LHCN-M2 (cell line): ENCODE results near the gene UNC45A. TPM values are rescaled to one million over a fixed set of nuclear protein-coding genes. Genes with fewer than 3 reads are reported as not detected.

Experiments
- DNase-seq: peaks from one replicate; pipeline ENCODE4 v3.0.0-alpha.2; 2012; ENCODE audit warnings: low read depth
- total RNA-seq: library from RNA; depleted of rRNA; stranded (reverse); fragments of >200 nt; gene quantifications from 2 replicates; pipeline ENCODE4 v1.2.3, GENCODE V29; 2014

UNC45A gene
- total RNA-seq, 1 experiment from 2014 or later, result 73.0 TPM

DNA sequence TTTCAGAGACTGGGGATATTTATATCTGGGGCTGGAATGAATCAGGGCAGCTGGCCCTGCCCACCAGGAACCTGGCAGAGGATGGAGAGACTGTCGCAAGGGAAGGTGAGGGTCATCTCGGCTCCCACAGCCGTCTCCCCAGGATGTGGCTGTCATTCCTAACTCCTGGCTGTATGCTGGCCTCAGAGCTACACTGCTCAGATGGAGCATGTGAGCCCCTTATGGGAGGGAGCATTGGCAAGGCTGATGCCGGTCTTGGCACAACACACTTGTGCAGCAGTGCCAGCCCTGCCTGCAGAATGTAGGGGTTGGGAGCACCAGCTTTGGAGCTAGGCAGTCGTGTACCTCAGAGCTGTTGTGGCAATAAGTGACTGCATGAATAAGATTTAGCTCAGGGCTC lies 24.8 kb downstream of the UNC45A start:
- DNase-seq, result peak; percentile 30

GRCh38 chr15:90960298-90961091 lies 25.4 kb downstream of the UNC45A start:
- DNase-seq, result no peak

- DNase-seq, result no peak
These were observed 26.9 kb downstream of the UNC45A start for GRCh38 chr15:90962021-90962420.

DNA sequence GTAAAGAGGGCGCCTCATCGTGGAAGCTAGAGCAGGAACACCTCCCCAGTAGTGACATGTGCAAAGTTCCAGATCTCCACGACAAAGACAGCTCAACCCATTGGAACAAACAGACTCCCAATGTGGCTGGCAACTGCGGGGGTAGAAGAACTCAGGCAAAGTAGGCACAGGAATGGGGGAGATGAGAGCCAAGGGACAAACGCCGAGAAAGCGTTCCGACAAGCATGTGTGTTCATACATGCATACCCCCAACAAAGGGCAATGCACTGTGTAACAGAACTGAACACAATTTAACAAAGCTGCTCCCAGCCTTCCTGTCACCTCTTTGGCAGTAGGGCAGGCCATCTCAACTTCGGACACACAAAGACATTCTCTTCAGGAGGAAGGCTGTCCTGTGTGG lies 31.2 kb downstream of the UNC45A start:
- no peak for DNase-seq

DNA sequence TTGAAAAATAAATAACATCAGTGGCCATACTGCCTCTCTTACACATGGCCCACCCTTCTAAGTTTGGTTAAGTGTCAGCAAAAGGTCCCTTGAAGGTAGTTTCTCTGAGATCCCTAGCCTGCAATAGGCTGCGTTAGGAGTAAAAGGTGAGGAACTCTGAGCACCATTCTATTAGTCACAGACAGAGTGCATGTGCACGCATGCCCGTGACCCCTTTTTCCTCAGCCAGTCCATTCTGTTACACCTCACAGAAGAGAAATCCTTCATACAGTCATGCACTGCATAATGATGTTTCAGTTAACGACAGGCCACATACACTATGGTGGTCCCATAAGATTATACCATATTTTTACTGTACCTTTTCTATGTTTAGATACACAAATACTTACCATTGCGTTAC lies 32.1 kb downstream of the UNC45A start:
- no peak for DNase-seq

- no peak for DNase-seq
These were observed 33.3 kb downstream of the UNC45A start for GRCh38 chr15:90968434-90968833.

- DNase-seq, result no peak
These were observed 35.2 kb downstream of the UNC45A start for GRCh38 chr15:90970274-90970673.

- no peak for DNase-seq
These were observed 37.0 kb downstream of the UNC45A start for GRCh38 chr15:90972133-90972532.

DNA sequence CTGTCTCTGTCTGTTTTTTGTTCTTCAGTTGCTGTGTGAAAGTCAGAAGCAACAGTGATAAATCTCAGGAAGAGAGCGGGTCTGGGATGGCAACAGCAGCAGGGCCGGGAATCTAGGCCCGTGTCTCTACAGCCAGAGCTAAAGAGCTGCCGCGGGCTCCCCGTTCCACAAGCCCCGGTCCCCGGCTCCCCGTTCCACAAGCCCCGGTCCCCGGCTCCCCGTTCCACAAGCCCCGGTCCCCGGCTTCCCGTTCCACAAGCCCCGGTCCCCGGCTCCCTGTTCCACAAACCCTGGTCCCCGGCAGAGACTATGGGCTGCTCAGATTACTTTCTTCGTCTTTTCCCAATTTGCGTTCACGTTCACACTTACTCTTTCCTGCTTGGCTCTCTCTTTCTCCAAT lies 39.1 kb downstream of the UNC45A start:
- no peak for DNase-seq

DNA sequence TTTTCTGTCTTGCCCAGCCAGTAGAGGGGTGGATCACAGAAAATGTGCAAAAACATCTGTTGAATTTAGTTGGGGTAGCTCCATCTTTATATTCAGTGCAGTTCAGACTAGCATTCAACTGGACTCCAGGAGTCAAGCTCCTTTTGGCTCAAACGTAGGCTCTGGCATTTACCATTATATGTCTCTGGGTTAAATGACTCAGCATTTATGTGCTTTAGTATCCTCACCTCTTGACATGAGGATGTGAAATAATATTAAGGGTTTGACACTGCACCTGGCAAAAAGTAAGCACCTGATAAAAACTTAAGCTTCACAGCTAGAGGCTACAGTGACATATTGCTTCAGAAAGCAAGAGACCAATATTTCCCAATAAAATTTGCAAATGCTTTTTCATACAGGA lies 44.5 kb downstream of the UNC45A start:
- no peak for DNase-seq

DNA sequence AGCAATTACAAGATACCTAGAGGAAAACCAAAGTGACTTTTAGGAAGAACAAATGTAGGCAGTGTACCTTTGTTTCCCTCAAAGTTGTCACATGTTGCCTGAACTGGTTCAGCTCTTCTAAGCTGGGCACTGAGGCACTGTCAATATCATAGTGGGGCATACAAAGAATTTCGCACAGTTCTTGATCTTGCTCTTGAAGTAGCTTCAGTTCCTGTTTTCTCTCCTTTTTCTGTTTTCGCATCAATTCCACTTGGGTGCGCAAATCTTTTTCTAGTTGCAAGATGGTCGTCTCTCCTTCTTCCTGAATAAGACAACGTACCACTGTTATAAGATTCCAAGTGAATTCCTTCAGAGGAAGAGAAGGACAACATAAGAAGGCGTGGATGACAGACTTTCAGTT lies 46.6 kb downstream of the UNC45A start:
- DNase-seq, result no peak

- DNase-seq, result no peak
These were observed 47.0 kb downstream of the UNC45A start for GRCh38 chr15:90982135-90982534.

DNA sequence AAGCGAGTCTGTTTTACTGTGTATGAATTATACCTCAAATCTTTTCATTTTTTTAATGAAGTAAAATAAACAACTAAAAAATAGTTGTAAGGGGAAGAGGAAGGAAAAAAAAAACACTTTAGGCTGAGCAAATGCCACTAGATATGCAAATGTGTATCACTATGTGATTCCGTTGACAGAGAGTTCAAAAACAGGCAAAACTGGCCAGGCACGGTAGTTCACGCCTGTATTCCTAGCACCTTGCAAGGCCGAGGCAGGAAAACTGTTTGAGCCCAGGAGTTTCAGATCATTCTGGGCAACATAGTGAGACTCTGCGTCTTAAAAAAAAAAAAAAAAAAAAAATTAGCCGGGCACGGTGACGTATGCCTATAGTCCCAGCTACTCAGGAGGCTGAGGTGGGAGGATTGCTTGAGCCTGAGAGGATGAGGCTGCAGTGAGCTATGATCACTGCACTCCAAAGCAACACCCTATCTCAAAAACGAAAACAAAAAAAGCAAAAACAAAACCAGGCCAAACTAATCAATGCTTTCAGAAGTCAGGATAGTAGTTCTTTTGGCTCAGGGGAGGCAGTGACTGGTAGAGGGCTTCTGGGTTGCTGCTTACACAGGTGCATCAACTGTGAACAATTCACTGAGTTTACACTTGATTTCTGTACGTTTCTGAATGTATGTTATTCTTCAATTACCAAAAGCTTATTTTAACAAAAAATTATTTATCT lies 51.9 kb downstream of the UNC45A start:
- DNase-seq, result no peak

DNA sequence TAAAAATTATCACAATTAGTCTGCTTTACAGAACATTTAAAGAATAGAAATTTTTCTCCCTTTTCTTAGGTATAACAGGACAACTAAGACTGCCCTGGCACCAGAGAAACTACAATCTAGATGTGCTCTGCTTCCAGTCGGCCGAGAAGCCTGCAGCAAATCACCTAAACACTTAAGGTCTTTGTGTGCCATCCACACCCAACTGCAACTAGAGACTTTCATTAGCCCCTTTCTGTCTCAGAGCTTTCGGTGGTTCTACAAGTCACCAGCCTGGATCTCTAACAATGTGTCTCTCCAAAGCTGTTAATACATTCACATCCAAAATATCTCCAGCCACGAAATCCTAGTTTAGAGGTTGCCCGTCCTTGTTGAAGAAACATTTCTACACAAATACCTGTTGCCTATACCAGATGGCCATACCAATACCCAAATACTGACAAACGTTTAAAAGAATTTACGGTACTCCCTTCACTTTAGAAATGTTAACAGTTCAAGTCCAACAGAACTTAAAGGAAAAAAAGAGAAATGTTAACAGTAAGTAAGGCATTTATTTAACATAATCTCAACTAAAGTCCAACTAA lies 52.6 kb downstream of the UNC45A start:
- no peak for DNase-seq

DNA sequence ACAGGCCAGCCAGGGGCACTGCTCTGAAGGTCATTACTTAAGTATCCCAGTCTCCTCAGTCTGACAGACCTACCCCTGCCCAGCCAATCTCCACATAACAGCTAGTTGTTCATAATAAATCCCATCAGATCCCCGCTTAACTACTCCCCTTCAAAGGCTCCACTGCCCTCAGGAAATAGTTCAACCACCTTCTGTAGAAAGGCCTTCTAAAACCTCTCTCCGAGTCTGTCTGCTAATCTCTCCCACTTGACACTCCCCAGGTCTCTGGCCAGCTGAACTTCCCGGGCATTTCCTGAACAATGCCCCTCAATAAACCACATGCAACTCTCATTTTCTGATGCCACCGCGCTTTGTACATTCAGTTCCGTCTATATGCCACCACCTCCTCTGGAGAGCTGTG lies 53.2 kb downstream of the UNC45A start:
- DNase-seq, result no peak

DNA sequence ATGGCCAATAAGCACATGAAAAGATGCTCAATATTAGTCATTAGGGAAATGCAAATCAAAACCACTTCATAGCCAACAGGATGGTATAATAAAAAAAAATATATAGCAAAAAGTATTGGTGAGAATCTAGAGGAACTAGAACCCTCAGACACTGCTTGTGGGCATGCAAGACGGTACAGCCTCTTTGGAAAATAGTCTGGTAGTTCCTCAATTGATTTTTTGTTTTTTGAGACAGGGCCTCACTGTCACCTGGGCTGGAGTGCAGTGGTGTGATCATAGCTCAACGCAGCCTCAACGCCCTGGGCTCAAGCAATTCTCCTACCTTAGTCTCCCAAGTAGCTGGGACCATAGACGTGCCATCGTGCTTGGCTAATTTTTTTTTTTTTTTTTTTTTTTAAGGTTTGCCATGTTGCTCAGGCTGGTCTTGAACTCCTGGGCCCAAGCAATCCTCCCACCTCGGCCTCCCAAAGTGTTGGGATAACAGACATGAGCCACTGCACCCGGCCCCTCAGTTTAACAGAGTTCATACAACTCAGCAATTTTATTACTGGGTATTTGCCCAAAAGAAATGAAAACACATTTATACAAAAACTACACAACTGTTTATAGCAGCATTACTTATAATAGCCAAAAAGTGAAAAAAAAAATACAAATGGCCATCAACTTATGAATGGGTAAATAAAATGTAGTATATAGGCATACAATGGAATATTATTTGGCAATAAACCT lies 54.1 kb downstream of the UNC45A start:
- no peak for DNase-seq

DNA sequence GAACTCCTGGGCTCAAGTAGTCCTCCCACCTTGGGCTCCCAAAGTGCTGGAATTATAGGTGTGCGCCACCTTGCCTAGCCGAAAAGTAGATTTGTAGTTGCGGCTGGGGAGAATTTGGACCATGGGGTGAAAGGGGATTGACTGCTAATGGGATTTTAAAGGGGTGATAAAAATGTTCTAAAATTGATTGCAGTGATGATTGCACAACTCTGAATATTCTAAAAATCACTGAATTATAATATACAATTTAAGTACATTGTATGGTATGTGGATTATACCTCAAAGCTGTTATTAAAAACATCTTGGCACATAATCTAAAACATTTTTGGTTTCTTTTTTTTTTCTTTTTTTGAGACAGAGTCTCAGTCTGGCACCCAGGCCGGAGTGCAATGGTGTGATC lies 55.4 kb downstream of the UNC45A start:
- no peak for DNase-seq

DNA sequence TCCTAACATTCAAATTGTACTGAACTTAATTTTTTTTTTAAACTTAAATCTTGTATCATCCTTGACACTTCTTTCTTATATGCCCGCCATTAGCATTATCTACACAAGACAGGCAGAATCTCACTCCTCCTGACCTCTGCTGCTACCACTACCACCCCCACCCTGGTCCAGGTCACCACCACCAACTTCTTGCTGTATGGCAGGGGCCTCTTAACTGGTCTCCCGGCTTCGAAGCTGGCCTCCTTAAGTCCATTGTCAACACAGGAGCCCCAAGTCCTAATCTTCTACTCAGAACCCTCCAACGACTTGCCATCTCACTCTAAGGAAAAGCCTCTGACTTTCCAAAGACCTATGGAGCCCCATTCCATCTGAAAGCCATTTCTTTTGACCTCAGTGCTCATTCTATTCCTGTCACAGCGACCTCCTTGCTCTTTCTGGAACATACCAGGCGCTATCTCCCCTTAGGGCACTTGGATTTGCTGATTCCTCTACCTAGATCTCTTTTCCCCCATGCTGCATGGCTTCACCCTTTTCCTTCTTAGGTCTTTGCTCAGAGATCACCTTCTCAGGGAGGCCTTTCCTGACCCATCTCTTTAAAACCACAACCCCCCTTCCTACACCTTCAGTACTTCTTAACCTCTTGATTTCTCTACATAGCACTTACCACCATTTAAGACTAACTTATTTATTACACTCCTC lies 56.7 kb downstream of the UNC45A start:
- no peak for DNase-seq

GRCh38 chr15:90994059-90994416 lies 59.0 kb downstream of the UNC45A start:
- DNase-seq, result no peak

DNA sequence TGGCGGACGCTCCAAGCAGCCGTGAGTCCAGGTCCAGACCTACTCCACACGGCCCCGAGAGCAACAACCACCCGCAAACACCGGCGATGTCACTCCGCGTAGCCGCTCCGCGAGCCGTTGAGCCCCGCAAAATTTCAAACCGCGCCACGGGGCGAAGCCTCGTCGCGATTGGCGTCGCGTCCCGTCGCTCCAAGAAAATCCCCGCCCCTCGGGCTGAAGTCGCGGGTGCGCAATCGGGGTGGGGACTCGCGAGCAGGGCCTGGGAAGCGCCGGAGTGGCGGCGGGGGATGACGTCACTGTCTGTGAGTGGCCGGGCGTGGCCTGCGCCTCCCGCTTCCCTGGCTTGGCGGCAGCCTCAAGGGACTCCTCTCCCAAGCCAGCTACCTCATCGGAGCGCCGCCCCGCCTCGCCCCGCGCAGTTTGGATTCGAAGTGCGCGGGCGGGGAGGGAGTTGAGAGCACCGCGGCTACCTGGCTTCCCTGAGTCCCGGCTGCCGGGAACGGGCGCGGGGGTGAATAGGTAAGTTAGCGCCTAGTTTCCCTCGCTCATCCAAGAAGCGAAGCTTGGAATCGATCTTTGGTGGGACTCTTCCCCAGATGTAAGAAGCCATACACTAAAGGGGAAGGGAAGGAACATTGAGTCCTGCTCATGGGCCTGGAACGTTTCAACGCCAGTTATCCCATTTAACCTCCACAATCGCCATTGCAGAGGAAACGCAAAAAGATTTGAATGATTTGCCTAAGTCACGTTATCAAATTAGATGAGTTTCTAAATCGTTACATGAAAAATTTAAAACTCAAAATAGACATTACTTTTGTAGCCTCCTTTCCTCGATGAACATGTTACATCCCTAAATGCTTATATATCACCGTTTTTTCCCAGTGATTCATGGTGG lies 59.6 kb downstream of the UNC45A start, which contains the start of gene PRC1:
Gene PRC1, minus strand, starts transcription at position 119 of the 895 bp plus-strand sequence. Its CDS starts 118 bp downstream, at position 1.
- DNase-seq, result peak; percentile 96
